NOMO-1 treated with DMSO at 0.1 percent for 48 hours (cell line): ENCODE results near the gene SATB2.

Experiments used
- DNase-seq: peaks from one replicate; lab custom pipeline; 2025; ENCODE audit not compliant: unreplicated experiment; lab: John Stamatoyannopoulos, UW

SATB2 gene

GRCh38 chr2:199452991-199453379 lies 4.8 kb downstream of the SATB2 start:
- no peak for DNase-seq

DNA sequence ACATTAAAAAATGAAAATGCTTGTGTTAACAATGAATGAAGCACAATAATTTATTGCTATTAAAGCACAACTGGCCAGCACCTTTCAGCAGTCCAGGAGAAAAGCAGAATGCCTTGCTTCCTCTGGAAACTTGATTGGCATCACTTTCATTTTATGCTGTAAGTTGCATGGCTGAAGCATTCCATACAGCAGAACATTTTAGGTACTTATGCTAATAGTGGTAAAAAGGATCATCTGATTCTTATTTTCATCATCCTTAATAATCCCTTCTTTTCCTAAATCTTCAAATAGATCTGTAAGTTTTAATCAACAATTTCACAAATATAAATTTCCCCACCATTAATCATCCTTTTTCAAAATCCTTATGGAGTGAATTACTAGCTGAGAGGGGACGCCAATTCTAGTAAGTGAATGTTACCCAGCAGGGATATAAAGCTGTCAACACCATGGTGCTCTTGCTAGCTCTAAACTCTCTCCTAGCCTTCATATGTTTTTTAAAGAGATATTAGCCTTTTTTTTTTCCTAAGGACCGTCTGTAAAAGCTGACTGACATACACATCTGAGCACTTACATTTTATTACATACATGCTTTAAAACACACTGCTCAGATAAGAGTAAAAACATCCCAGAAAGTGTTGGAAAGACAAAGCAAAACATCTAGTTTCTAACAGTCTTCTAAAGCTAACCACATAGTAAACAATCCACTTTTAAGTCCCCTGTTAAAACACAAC lies 5.3 kb downstream of the SATB2 start:
- no peak for DNase-seq

DNA sequence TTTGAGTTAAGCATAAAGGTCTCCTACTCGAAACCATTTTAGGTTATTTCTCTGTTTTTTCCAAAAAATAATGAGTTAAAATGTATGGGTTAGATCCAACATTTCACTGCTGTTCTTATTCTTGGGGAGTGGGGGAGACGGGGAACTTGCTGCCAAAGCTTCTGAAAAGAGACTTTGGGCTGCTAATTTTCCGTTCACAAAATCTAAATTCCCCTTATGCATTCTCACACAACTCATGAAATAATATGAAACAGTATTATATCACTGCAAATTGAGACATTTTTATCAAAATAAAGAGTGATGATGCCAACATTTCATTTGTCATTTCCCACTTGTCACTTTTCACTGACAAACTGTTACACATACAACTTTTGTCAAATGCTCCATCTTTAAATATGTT lies 7.8 kb downstream of the SATB2 start:
- no peak for DNase-seq

- DNase-seq, result no peak
These were observed 8.3 kb downstream of the SATB2 start for GRCh38 chr2:199449455-199449854.

DNA sequence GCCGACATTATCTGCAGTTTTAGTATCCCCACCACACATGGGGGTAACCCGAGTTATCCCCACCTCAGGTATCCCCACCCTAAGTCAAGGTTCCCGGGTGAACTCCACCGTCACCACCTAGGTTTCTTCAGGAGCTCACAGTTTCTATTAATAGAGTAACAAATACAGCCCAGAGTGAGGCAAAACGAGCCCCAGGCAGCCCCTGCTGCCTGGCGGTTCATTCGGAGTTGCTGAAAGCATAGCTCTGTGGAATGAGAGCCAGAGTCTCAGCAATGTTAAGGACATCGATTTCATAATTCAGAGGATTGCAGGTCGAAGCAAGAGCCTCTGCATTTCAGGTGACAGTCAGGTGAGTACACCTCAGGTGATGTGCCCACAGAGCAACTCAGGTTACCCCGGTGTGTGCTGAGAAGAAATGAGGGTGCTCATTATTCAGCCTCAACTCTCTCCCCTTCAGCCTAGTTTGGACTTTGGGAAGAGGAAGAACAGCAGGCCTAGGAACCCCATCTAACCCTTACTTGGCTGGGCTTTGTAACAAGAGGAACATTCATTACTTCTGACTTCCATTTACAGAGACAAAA lies 10.7 kb downstream of the SATB2 start:
- no peak for DNase-seq

- no peak for DNase-seq
These were observed 13.0 kb downstream of the SATB2 start for GRCh38 chr2:199444749-199445148.

GRCh38 chr2:199443589-199444130 lies 14.1 kb downstream of the SATB2 start:
- DNase-seq, result no peak

- no peak for DNase-seq
These were observed 15.6 kb downstream of the SATB2 start for GRCh38 chr2:199442173-199442572.

DNA sequence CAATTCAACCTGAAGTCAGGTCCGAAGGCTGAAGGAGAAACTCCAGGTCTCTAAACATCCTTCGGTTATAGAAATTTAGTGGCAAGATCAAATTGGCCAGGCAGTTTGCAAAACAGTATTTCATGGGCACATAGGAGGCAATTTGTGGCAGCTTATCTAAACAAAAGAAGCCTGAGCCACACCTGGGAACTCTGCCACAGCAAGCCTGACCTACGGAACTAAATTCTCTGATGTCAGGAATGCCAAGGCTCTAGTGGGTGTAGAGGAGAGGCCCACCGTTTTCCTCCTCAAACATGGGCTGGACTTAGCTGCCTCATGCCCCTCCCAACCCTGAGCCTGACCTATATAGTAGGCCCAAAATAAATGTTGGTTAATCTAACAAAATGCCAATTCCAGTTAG lies 16.0 kb downstream of the SATB2 start:
- DNase-seq, result no peak

GRCh38 chr2:199440118-199440517 lies 17.6 kb downstream of the SATB2 start:
- DNase-seq, result no peak

DNA sequence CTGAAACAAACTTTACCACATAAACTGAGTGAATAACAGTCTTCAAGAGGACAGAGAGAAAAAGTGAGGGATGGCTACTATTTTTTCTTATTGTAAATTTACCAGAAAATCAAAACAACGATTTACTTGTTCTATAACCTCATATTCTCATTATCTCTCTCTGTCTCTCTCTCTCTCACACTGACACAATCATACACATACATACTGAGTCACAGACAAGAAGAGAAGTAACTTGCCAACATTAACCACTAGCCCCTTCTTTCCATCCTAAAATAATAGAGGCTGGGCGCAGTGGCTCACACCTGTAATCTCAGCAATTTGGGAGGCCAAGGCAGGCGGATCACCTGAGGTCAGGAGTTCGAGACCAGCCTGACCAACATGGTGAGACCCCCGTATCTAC lies 18.2 kb downstream of the SATB2 start:
- DNase-seq, result no peak

DNA sequence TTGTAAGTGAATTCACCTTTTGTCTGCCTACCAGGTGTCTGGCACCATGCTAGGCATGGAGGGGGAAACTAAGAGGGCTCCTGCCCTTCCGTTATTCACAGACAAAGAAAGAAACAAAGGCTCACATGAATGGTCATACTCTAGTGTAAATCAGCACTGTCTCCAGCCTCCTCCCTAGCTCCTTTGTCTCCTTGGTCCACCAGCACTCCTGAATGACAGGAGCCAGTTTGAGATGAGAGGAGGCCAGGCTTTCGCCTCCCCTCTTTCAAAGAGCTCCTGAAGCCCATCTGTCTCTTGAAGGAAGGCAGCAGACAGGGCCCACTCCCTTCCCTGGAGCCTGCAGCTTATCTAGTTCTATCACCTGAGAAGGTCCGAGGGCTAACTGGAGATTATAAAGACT lies 18.7 kb downstream of the SATB2 start:
- no peak for DNase-seq

DNA sequence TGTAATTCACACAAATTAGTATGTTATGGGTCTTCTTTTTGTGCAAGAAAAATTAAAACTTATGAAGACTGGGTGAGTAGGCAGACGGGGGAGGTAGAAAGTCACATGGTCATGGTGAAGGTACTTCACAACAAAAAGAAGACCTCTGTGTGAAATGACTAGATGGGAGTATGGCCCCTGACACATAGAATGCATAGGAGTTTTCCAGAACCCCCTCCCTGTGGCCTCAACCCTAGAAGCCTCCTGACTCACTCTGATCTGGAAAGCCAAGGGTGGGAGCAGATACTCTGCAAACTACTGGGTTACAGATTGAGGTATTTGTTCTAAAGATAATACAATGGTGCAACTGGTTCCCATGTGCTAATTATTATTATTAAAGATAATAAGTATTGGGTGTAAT lies 23.2 kb downstream of the SATB2 start:
- DNase-seq, result no peak

- no peak for DNase-seq
These were observed 24.4 kb downstream of the SATB2 start for GRCh38 chr2:199433204-199433832.

- no peak for DNase-seq
These were observed 26.0 kb downstream of the SATB2 start for GRCh38 chr2:199431746-199432213.

DNA sequence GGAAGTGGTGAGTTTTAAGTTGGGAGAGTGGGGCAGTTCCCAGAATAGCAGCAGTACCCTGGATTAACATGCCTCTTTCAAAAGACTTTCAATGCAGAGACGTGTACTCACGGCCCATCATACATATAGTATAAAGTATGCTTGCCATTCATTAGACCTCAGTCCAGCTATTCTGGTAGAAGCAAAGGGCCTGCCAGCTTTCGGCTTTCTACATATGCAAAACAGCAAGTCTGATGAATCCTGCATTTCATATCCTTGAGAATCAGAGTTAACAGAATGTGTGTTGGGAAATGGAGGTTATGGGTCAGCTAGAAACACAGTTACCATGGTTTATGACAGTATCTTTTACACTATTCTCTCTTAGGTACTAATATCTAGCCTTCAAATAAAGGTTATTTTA lies 27.5 kb downstream of the SATB2 start:
- DNase-seq, result no peak

GRCh38 chr2:199428291-199428690 lies 29.4 kb downstream of the SATB2 start:
- no peak for DNase-seq

- DNase-seq, result no peak
These were observed 33.6 kb downstream of the SATB2 start for GRCh38 chr2:199424160-199424559.

DNA sequence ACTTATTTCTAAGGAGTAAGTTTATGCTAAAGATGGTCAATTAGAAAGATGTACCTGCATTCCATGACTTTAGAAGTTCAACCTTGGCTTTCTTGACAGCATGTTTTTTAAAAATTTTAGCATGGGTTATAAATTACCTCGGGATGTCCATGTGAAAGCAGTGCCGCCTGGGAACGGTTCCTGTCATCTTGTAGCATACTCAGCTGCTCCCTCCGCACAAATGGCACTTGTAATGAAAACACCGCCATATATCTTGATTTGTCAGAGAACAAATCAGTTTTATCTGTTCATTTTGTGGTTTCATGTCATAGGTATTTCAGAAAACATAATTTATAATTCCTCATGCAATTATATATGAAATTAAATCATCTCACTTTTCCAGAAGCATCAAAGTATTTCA lies 38.3 kb downstream of the SATB2 start:
- DNase-seq, result no peak

DNA sequence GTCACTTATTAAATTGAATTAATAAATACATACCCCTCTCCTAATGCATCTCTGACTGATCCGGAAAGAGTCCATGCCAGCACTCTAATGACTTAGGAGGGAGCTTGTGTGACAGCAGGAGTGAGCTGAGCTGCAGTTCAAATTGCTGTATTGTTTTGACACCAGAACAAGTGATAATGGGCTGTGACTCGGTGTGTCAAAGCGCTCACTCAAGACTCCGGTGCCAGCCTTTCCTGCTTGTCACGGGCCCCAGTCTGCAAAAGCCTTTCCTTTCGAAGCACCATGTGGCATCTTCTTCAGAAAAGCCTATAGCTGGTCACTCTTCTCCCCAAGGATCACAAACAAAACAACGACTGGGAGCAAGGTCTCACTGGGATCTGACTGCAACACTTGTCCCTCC lies 43.3 kb downstream of the SATB2 start:
- no peak for DNase-seq

DNA sequence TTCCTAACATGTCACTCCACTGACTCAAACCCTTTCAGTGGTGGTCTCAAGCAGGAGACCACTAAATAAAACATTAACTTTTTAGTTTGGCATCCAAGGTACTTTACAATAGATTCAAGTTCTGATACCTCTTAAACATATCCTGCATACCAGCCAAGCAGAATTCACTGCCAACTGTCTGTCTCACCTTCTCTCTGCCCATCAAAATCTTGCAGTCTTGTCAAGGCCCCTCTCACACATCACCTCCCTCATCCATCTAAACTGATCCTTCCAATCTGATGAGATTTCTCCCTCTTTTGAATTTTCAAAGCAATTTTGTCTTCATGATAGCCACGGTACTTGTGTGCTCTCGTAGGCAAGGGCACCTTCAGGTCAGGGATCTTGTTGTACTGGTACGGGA lies 43.7 kb downstream of the SATB2 start:
- no peak for DNase-seq
